Aorta (tissue), 5 donors: ENCODE results near the gene BAK1. TPM values are rescaled to one million over a fixed set of nuclear protein-coding genes. Genes with fewer than 3 reads are reported as not detected.

Experiments
- ATAC-seq: fragments of 200-7000 bp; cut with Tn5 transposase; one replicate; pipeline ENCODE4 v1.9.1; 2022; ENCODE audit warnings: moderate library complexity; ENCODE audit not compliant: low FRiP score
- DNase-seq, 2 donors: peaks; one replicate each; pipeline ENCODE4 v3.0.0-alpha.2; 2020
- H3K27ac ChIP-seq, 2 donors: one replicate each; pipeline ENCODE4 v1.5.1; 2013; ENCODE audit warnings: low read length in 2 of 2, mild to moderate bottlenecking in 2 of 2, moderate library complexity in 2 of 2, control low read depth in 1 of 2, inconsistent platforms in 1 of 2, low read depth in 1 of 2
- H3K27me3 ChIP-seq, 2 donors: one replicate each; pipeline ENCODE4 v1.6.1; 2013; ENCODE audit warnings: control low read depth in 1 of 2, low read length in 1 of 2, mild to moderate bottlenecking in 1 of 2, moderate library complexity in 1 of 2; ENCODE audit not compliant: insufficient read depth in 2 of 2, control insufficient read depth in 1 of 2
- H3K36me3 ChIP-seq, 2 donors: one replicate each; pipeline ENCODE4 v1.6.1; 2013; ENCODE audit warnings: control low read depth in 1 of 2, low read length in 1 of 2, mild to moderate bottlenecking in 1 of 2; ENCODE audit not compliant: insufficient read depth in 2 of 2, control insufficient read depth in 1 of 2
- H3K4me1 ChIP-seq, 2 donors: one replicate each; pipeline ENCODE4 v1.6.1; 2013; ENCODE audit warnings: low read length in 2 of 2, control low read depth in 1 of 2, mild to moderate bottlenecking in 1 of 2, moderate library complexity in 1 of 2; ENCODE audit not compliant: insufficient read depth in 2 of 2, control insufficient read depth in 1 of 2
- H3K4me3 ChIP-seq, 2 donors: one replicate each; pipeline ENCODE4 v1.5.1; 2013; ENCODE audit warnings: low read length in 2 of 2, control low read depth in 1 of 2, mild to moderate bottlenecking in 1 of 2
- H3K9me3 ChIP-seq: one replicate; pipeline ENCODE4 v1.6.1; 2013; ENCODE audit warnings: mild to moderate bottlenecking, low read length; ENCODE audit not compliant: control insufficient read depth
- WGBS, 2 donors: extraction: QIAGEN DNeasy Blood & Tissue Kit; methylation state at CpG; one replicate each; pipeline ENCODE4 v1.1.7; 2013; 5-methylcytosine and 5-hydroxymethylcytosine counted together
- intact Hi-C, 2 donors: fragments of 100-400 bp; cut with DNase I; formaldehyde crosslinking; loops; one replicate each; pipeline versions ENCODE4 v1.14.2 to v1.15.0; 2022
- polyA plus RNA-seq, 2 donors: library from polyadenylated mRNA; stranded (reverse); fragments of 200-250 nt; gene quantifications; one replicate each; pipeline ENCODE4 v1.2.3, GENCODE V29; 2013
- total RNA-seq, 2 donors: library from RNA; stranded (reverse); fragmentation: NEBNext Ultra II Directional; extraction: Animal tissue kit (Norgen Biotek cat#: 25700); gene quantifications; one replicate each; pipeline ENCODE4 v1.2.1, GENCODE V29; 2021
- donor health status: healthy with polysubstance abuse.
- donor health status: Bipolar disorder and iron deficiency.
- donor health status: DM: no; HTN: no; CAD: no.
- donor health status: DM: no; HTN: no; CAD: no.
- donor health status: DM: yes; HTN: yes; CAD: no.

The BAK1 gene
- total and polyA plus RNA-seq, 4 donors, result 12.4 to 21.8 (median 14.2) TPM

DNA sequence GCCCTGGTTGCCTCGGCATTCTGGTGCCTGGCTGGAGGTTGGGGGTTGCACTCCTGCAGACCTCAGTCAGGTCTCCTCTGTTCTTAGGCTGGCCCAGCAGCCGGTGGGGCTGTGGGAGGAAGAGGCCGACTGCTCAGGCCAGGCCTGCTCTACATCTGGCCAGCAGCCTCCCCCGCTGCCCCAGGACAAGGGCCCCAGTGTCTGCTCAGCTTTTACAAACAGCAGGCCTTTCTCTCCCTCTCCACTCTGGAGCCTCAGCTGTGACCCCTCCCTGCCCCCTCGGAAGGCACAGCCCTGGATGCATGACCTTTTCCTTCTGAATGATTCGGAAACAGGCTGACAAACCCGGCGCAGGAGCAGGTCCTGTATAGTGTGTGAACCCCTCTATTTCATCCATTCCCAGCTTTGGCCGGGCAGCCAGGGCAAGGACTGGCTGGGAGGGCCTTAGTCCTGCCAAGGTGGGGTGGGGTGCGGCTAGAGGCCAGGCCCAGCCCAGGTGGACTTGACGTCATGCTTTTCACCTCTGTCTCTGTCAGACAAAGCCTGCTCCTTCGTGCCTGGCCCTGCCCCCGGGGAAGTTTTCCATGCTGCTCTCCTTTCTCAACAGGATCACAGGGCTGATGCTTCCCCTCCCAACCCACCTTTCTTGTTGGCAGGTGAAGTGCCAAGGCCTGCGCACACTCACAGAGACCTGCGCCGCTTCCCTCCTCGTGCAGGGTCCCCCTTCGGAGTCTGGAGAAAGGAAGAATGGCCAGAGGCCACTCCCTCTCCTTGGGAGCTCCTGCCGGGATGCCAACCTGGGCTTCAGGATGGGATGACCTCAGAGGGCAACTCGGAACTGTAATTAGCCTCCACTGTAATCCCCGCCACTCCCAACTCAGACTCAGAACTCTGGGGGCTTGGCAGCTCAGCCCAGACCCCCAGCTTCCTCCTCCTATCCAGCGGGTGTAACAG, 31.0 kb upstream of the BAK1 start:
- ATAC-seq (no peak), DNase-seq (no peak)
- H3K4me1 ChIP-seq, result no peaks in the 10 kb centered on the region
- no peak overlapping the region for H3K27ac ChIP-seq
- 82 to 83% methylated on average over 22 of the region's 22 CpGs for WGBS, 2 donors
- no peaks in the 10 kb centered on the region for H3K9me3 ChIP-seq
- H3K36me3 ChIP-seq, result no peaks in the 10 kb centered on the region
- intact Hi-C loops, result no loop called here
- no peak overlapping the region for H3K4me3 ChIP-seq
- H3K27me3 ChIP-seq, result no peaks in the 10 kb centered on the region

DNA sequence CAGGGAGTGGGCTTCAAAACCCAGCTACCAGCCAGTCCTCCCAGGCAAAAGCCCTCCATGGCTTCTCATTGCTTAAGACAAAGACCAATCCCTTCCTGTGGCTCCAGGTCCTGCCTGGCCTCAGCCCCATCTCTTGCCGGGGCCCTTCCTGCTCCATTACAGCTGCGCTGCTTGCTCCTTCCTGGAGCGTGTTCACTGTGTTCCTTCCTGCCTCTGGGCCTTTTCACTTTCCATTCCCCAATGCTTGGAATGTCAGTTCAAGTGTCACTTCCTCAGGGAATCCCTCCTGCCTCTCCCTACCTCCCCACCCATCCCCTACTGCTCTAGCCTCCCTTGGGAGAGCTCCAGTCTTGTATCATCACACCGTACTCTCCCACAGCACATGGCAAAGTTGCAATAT, 30.0 kb upstream of the BAK1 start:
- no peak for DNase-seq
- H3K9me3 ChIP-seq, result no peaks in the 10 kb centered on the region
- 75 to 79% methylated on average over 4 of the region's 4 CpGs for WGBS, 2 donors
- no peaks in the 10 kb centered on the region for H3K4me1 ChIP-seq
- intact Hi-C loops, result no loop called here
- no peaks in the 10 kb centered on the region for H3K27me3 ChIP-seq
- H3K36me3 ChIP-seq, result no peaks in the 10 kb centered on the region
- no peak for ATAC-seq
- no peak overlapping the region for H3K27ac ChIP-seq
- no peak overlapping the region for H3K4me3 ChIP-seq

DNA sequence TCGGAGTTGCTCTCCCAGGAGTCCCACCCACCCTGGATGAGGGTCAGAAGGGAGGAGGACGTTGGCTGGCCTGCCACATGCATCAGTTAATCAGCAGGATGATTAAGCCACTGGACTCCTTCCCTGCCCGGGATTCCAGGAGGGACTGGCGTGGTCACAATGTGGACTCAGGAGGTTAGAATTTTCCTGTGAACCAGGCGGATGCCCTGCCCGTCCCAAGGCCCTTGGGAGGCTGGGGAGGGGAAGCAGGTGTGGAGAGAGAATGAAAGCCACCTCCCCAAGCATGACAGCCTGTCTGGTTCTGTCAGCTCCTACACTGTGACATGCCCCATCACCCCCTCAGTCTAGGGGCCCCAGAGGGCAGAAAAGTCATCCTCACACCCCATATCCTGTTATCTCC, 29.5 kb upstream of the BAK1 start:
- H3K27me3 ChIP-seq, result no peaks in the 10 kb centered on the region
- H3K9me3 ChIP-seq, result no peaks in the 10 kb centered on the region
- H3K36me3 ChIP-seq, result no peaks in the 10 kb centered on the region
- intact Hi-C loops, result loop anchor here in 1 of 2 donors (10.0 kb wide), 1 partner anchor 545 kb away; no protein-coding TSS in a partner anchor
- ATAC-seq (peak; percentile 37), DNase-seq (peak; percentile 77 to 85)
- no peaks in the 10 kb centered on the region for H3K4me1 ChIP-seq
- WGBS, 2 donors, result 11 to 26% methylated on average over 6 of the region's 6 CpGs
- no peak overlapping the region for H3K4me3 ChIP-seq
- no peak overlapping the region for H3K27ac ChIP-seq

DNA sequence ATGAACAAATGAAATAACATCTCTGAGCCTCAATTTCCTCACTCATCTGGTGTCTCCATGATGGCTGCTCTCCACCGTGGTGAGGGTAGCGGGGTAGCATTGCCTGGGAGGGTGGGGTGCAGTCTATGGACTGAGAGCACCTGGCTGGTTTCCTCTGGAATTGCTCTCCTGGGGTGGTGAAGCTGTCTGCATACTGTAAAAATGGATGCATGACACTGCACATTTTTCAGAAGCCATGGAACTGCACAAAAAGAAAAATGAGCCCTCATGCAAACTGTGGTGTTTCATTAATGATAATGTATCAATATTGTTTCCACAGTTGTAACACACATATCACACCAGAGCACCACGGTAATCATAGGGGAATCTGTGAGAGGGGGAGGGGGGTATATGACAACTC, 28.9 kb upstream of the BAK1 start:
- Histone ChIP-seq H3K27me3 (no peaks in the 10 kb centered on the region), H3K27ac (no peak overlapping the region), H3K4me1 (no peaks in the 10 kb centered on the region), H3K4me3 (no peak overlapping the region), H3K36me3 (no peaks in the 10 kb centered on the region), H3K9me3 (peaks cover 2% of the 10 kb centered on the region)
- DNase-seq (no peak), ATAC-seq (no peak)
- intact Hi-C loops, result loop anchor here in 1 of 2 donors (10.0 kb wide), 1 partner anchor 546 kb away; no protein-coding TSS in a partner anchor
- 51 to 57% methylated on average over 3 of the region's 3 CpGs for WGBS, 2 donors

DNA sequence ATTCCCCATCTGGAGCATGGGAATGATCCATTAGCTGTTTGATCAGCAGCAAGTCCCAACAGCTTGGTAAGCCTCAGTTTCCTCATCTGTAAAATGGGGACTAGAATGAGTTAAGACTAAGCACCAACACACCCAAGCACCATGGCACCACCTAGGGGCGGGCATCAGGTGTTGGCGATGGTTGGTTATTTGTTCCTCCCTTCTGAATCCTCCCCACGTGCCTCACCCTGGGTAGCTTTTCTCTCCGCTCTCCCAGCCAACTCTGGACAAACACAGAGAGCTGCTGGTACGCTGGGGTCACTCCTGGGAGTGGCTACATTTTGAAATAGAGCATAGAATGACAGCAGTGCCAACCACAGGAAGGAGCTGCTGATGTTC, 27.7 kb upstream of the BAK1 start:
- intact Hi-C loops, result loop anchor here in 1 of 2 donors (10.0 kb wide), 1 partner anchor 547 kb away; no protein-coding TSS in a partner anchor
- WGBS, 2 donors, result 69 to 73% methylated on average over 5 of the region's 5 CpGs
- DNase-seq, result no peak
- no peaks in the 10 kb centered on the region for H3K4me1 ChIP-seq
- no peaks in the 10 kb centered on the region for H3K36me3 ChIP-seq
- ATAC-seq, result no peak
- no peaks in the 10 kb centered on the region for H3K27me3 ChIP-seq
- peaks cover 3% of the 10 kb centered on the region for H3K9me3 ChIP-seq
- H3K4me3 ChIP-seq, result no peak overlapping the region
- no peak overlapping the region for H3K27ac ChIP-seq

DNA sequence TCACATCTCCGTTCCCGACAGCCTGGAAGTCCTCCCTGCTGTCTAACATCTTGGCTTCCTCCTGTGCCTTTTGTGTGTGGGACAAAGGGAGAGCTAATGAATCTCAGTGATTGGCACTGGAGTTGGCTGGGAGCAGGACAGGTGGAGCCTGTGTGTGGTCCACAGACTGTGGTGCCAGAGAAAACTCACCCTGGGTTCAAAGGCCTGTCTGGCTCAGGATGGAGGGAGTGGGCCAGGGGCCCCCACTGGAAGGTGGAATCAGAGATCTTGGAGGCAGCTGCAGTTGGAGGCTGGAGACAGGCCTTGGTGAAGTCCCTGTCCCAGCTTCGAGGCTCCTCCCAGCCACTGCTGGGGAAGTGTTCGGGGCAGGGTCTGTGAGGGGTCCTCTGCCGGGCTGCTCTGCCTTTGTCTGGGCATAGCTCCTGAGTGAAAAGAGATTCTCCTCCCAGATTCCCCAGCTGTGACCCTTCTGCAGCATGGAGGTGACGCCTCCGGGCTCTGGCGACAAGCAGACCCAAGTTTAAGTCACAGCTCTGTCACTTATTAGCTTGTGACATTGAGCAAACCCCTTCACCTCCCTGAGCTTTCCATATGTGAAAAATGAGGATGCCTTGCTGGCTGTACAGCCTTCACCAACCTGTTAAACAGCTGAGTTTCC, 27.2 kb upstream of the BAK1 start:
- WGBS, 2 donors, result 65 to 78% methylated on average over 8 of the region's 8 CpGs
- Histone ChIP-seq H3K27ac (no peak overlapping the region), H3K36me3 (no peaks in the 10 kb centered on the region), H3K4me1 (no peaks in the 10 kb centered on the region), H3K27me3 (no peaks in the 10 kb centered on the region), H3K9me3 (peaks cover 3% of the 10 kb centered on the region), H3K4me3 (no peak overlapping the region)
- DNase-seq, result no peak
- intact Hi-C loops, result loop anchor here in 1 of 2 donors (10.0 kb wide), 1 partner anchor 548 kb away; no protein-coding TSS in a partner anchor
- no peak for ATAC-seq

DNA sequence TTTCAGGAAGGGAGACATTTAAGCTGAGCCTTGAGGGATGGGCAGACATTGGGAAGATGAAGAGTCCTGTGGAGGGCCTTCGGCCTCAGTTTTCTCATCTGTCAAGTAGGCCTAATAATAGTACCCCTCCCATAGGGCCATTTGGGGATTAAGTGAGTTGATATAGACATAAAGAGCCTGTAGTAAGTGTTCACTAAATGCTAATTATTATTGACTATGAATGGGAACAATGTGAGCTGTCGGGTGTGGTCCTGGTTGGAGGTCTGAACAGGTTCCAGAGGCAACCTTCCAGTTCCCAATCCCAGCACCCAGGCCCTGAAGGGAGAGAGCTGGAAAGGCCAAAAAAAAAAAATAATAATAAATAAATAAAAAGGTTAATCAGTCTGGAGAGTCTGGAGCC, 26.6 kb upstream of the BAK1 start:
- no peaks in the 10 kb centered on the region for H3K36me3 ChIP-seq
- H3K27ac ChIP-seq, result no peak overlapping the region
- H3K4me3 ChIP-seq, result no peak overlapping the region
- no peaks in the 10 kb centered on the region for H3K4me1 ChIP-seq
- DNase-seq (no peak), ATAC-seq (no peak)
- H3K9me3 ChIP-seq, result peaks cover 3% of the 10 kb centered on the region
- intact Hi-C loops, result loop anchor here in 1 of 2 donors (10.0 kb wide), 1 partner anchor 548 kb away; no protein-coding TSS in a partner anchor
- H3K27me3 ChIP-seq, result no peaks in the 10 kb centered on the region
- WGBS, 2 donors, result 94 to 98% methylated on average over 2 of the region's 2 CpGs

DNA sequence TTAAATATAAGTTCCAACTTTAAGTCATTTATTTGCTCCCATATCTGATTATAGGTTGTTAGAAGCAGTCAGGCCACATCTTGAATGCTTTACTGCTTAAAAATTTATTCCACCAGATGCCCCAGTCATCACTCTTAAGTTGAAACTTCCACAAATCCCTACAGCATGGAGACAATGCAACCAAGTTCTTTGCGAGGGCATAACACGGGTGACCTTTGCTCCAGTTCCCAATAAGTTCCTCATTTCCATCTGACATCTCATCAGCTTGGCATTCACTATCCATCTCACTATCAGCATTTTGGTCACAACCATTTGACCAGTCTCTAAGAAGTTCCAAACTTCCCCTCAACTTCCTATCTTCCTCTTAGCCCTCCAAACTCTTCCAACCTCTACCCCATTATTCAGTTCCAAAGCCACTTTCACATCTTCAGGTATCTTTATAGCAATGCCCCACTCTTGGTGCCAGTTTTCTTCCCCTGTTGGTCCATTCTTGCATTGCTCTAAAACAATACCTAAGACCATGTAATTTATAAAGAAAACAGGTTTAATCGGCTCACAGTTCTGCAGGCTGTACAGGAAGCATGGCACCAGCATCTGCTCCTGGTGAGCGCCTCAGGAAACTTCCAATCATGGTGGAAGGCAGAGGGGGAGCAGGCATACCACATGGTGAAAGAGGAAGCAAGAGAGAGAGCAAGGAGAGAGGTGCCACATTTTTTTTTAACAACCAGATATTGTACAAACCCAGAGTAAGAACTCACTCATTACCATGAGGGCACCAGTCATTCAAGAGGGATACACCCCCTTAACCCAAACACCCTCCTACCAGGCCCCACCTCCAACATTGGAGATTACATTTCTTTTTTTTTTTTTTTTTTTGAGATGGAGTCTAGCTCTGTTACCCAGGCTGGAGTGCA, 25.1 kb upstream of the BAK1 start:
- Histone ChIP-seq H3K9me3 (peaks cover 3% of the 10 kb centered on the region), H3K36me3 (no peaks in the 10 kb centered on the region), H3K27me3 (no peaks in the 10 kb centered on the region), H3K27ac (no peak overlapping the region), H3K4me1 (no peaks in the 10 kb centered on the region), H3K4me3 (no peak overlapping the region)
- DNase-seq (no peak), ATAC-seq (no peak)
- 88 to 93% methylated on average over 4 of the region's 4 CpGs for WGBS, 2 donors
- intact Hi-C loops, result loop anchor here in 1 of 2 donors (10.0 kb wide), 1 partner anchor 550 kb away; no protein-coding TSS in a partner anchor
